Spleen (tissue), 7 donors: ENCODE data around the gene NUP214.

ENCODE experiments used
- POLR2A ChIP-seq, 3 donors: fragments of 450-650 bp; IDR thresholded peaks; one replicate each; pipeline ENCODE4 v1.5.1; 2017; ENCODE audit warnings: antibody characterized with exemption in 3 of 3, mild to moderate bottlenecking in 1 of 3
- POLR2AphosphoS5 ChIP-seq, 3 donors: sonication (generic); formaldehyde crosslinking; IDR thresholded peaks; one replicate each; pipeline ENCODE4 v1.5.1; 2017; ENCODE audit warnings: antibody characterized with exemption in 3 of 3
- TF ChIP-seq, protein P1 (sequence below), 11 experiments: fragments of 200-600 bp in 7 of 11; fragments of 450-650 bp in 4 of 11; sonication (generic) in 4 of 11; IDR thresholded peaks in 8 of 11; conservative IDR thresholded peaks in 3 of 11; 1 replicate in 7 of 11; 2 replicates in 4 of 11; pipeline versions ENCODE4 v1.4.0 to v1.8.0; 2016 to 2021; ENCODE audit warnings: antibody characterized with exemption in 11 of 11, inconsistent platforms in 4 of 11, mild to moderate bottlenecking in 1 of 11
- donor health status: DM: no; HTN: no; CAD: no; lungs with moderate emphysema.
- donor health status: DM: no; HTN: no; CAD: no.
- donor health status: DM: no; HTN: no; CAD: no.

DNA sequence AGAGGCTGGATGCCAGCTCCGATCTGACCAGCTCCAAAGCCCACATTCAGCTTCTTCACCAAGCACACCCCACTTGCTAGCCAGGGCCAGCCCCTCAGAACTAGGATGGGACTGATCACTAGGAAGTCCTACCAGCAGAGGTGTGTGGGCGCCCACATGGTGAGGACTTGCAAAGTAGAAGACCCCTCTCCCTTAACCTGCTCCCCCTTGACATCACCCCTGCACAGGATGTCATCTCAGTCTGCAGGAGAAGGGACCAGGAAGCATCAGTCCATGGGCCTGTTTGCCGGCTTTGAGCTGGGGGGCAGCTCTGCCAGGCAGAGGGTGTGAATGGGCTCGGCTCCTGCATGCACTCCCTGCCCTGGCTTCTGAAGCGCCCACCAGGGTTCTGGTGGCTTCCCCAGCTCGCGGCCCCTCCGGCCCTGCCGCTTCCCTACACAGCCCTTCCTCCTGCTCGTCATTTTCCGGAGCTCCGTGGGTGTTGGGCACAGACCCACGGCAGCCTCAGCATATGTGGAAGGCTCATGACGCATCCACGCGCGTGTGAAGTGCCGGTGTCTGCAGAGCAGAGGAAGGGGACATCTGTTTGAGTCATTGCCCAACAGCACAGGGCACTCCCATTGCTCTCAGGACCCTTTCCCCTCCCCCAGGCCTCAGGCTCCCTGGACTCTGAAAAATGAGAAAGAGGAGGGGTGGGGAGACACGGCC lies 154.6 kb downstream of the NUP214 start:
- TF ChIP-seq, protein P1, sequence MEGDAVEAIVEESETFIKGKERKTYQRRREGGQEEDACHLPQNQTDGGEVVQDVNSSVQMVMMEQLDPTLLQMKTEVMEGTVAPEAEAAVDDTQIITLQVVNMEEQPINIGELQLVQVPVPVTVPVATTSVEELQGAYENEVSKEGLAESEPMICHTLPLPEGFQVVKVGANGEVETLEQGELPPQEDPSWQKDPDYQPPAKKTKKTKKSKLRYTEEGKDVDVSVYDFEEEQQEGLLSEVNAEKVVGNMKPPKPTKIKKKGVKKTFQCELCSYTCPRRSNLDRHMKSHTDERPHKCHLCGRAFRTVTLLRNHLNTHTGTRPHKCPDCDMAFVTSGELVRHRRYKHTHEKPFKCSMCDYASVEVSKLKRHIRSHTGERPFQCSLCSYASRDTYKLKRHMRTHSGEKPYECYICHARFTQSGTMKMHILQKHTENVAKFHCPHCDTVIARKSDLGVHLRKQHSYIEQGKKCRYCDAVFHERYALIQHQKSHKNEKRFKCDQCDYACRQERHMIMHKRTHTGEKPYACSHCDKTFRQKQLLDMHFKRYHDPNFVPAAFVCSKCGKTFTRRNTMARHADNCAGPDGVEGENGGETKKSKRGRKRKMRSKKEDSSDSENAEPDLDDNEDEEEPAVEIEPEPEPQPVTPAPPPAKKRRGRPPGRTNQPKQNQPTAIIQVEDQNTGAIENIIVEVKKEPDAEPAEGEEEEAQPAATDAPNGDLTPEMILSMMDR (IDR thresholded peaks at IDR 0.05 in 8 of 11, conservative IDR thresholded peaks at IDR 0.05 in 3 of 11), result no peak
- TF ChIP-seq POLR2AphosphoS5 (IDR thresholded peaks at IDR 0.05) (peak in 1 of 3 donors; percentile 12), POLR2A (IDR thresholded peaks at IDR 0.05) (no peak)
